GM12875 (cell line): ENCODE data around the gene TBC1D17.

Experiments
- H3K4me3 ChIP-seq: one replicate; pipeline ENCODE4 v1.5.1; 2011; ENCODE audit warnings: low read depth, low read length, control low read depth
- TF ChIP-seq, protein P1 (sequence below): IDR thresholded peaks from 2 replicates; pipeline ENCODE4 v1.5.1; 2011; ENCODE audit warnings: low read depth, mild to moderate bottlenecking, control low read depth, inconsistent platforms, low read length, moderate library complexity, borderline replicate concordance; ENCODE audit not compliant: insufficient read depth

Gene TBC1D17

DNA sequence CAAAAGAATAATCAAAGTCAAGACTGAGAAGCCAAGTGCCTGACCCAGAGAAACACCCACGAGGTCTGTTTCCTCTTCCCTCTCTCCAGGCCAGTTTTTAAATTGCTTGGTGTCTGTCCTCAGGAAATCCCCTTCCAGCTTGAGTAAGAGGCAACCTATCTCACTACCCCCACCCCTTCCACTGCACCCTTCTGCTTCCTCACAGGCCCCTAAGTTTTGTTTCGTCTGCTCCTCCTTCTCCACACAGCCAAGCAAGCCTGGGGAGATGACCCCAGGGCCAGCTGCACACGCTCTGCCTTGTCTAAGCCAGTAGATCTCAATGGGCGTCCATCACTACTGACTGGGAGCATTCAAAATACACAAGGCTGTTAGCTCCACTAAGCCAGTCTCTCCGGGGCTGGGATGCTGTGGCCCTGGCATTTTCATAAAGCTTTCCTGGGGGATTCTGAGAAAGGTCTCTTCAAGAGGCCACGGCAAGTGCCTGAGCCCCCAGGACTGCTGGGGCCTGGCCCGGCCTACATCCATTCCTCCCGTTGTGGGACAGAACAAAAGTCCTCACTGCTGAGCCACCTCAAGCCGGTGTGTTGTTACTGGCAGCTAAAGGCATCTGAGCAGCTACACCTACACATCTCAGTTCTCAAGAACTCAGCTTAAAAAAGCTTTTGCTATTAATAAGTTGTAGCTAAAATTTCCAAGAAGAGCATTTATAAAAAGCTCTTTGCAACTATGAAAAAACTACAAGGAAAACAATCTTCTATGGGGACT, 34.1 kb downstream of the TBC1D17 start:
- H3K4me3 ChIP-seq: peak overlapping the region; percentile 19
- TF ChIP-seq, protein P1, sequence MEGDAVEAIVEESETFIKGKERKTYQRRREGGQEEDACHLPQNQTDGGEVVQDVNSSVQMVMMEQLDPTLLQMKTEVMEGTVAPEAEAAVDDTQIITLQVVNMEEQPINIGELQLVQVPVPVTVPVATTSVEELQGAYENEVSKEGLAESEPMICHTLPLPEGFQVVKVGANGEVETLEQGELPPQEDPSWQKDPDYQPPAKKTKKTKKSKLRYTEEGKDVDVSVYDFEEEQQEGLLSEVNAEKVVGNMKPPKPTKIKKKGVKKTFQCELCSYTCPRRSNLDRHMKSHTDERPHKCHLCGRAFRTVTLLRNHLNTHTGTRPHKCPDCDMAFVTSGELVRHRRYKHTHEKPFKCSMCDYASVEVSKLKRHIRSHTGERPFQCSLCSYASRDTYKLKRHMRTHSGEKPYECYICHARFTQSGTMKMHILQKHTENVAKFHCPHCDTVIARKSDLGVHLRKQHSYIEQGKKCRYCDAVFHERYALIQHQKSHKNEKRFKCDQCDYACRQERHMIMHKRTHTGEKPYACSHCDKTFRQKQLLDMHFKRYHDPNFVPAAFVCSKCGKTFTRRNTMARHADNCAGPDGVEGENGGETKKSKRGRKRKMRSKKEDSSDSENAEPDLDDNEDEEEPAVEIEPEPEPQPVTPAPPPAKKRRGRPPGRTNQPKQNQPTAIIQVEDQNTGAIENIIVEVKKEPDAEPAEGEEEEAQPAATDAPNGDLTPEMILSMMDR: no peak

DNA sequence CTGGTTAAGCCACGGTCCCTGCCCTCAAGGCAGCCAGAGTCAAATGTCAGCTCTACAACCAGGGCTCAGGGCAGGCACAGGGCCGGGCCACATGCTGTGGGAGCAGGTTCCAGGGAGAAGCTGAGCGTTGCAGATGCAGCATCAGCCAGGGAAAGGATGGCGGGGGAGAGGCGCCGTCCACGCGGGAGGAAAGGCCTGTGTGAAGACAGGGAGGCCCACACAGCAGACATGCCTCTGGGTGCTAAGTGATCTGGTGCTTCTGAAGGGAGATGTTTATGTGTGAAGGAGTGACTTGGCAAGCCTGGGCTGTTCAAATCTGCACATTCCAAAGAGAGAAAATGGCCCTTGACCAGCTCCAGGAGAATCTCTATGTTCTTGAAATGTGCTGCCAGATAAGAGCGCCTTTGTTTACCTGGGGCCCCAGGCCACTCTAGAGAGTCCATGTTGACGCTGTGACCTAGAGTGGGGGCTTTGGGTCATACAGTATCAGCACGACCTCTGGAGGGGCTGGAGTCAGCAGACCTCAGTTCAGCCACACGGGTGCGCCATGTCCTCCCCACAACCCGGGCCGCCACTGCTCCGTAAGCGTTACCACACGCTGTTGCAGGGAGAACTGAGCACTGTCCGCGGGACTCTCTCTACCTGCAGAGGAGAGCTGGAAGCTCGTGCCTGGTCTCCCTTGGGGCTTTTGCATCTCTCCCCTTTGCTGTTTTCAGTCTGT, 35.6 kb downstream of the TBC1D17 start:
- TF ChIP-seq, protein P1: peak; percentile 43; the same call in 1 of the 2 replicates
- H3K4me3 ChIP-seq: no peak overlapping the region

DNA sequence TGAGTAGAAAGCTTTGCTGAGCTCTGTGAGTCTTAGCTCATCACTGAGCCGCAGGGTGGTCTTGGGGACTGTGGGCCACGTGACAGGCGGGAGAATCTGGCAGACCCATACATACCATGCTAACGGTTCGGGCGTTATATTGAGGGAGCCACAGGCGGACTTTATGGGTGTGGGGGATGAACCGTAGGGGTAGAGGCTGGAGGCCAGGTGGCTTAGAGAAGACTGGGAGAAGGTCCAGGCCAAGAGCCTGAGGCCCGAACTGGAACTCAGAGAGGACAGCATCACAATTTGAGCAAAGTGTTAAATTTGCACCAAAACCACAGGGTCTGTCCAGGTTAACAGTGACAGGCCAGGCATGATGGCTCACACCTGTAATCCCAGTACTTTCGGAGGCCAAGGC, 36.2 kb downstream of the TBC1D17 start:
- TF ChIP-seq, protein P1: no peak
- no peak overlapping the region for H3K4me3 ChIP-seq

DNA sequence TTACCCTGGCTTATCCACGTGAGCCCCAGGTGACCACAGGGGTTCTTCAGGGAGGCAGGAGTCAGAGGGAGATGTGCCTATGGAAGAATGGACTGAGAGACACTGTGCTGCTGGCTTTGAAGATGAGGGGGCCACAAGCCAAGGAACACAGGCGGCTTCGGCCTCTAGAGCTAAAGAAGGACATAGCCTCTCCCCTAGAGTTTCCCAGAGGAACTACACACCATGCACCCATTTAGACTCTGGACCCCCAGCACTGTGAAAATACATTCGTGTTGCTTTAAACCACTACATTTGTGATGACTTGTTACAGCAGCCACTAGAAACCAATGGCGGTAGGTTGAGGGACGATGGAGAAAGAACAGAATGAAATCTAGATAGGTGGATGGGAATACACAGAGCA, 37.8 kb downstream of the TBC1D17 start:
- TF ChIP-seq, protein P1: peak; percentile 39; the same call in 1 of the 2 replicates

DNA sequence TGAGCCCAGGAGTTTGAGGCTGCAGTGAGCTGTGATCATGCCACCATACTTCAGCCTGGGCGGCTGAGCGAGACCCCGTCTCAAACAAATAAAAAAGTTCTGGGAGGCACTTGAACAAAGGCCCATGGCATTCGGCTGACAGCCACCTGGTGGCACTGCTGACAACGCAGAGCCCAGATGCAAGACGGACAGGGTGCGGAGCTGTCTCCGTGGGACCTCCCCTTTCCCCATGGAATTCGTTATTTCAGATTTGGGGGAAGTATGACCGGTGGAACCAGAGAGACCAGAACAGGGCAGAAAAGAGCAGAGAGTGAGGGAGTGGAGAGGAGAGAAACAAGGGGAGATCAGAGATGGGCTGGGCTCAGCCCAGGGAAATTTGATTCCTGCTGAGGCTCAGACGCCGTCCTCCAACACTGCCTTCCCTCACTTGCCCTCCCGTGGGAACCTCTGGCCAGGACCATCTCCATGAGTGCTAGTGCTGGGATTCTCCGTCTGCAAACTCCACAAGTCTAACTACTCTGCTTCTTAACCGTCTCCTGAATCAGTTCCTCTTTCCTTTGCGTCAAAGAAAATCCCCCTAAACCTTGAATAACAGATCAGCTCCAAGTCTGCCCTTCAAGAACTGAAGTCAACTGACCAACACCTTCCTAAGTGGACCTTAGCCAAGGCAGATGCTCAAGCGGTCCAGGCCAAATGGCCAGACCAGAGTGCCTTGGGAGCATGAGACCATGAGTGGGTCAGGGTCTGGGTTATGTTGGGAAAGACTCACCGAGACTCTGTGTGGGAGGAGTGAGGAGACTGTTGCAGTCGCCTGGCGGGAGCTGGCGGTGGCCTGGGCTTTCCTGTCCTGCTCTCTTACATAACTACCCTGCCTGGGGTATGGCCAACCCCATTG, 39.6 kb downstream of the TBC1D17 start:
- TF ChIP-seq, protein P1: peak; percentile 33; the same call in 1 of the 2 replicates
- H3K4me3 ChIP-seq: no peak overlapping the region

More for the DNA sequence above, 37.8 kb downstream of the TBC1D17 start:
- H3K4me3 ChIP-seq: no peak overlapping the region

DNA sequence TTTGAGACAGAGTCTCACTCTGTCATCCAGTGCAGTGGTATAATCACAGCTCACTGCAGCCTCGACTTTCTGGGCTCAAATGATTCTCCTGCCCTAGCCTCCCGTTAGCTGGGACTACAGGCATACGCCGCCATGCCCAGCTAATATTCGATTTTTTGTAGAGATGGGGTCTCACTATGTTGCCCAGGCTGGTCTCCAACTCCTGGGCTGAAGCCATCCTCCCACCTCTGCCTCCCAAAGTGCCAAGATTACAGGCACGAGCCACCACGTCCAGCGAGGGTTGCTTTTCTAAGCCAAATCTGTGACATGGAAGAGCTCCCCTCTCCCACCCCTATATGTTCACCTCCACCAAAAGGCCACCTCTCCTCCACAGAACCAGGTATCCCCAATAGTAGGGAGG, 40.6 kb downstream of the TBC1D17 start:
- TF ChIP-seq, protein P1: no peak
- no peak overlapping the region for H3K4me3 ChIP-seq
